HL-60/S4 treated with retinoic acid at 250 ng/mL for 4 days and 3 days (cell line): ENCODE measurements around the gene ZNF580.

Experiments
- in situ Hi-C: fragments of 300-500 bp; cut with MboI; formaldehyde crosslinking; loops from 2 replicates; pipeline ENCODE4 v1.7.0; 2022; ENCODE audit warnings: low sequenced_read_pairs

ZNF580 gene

GRCh38 chr19:55656988-55657747 lies 16.4 kb downstream of the ZNF580 start:
- in situ Hi-C loops, result no loop called here

GRCh38 chr19:55658846-55659459 lies 18.2 kb downstream of the ZNF580 start:
- in situ Hi-C loops, result no loop called here

GRCh38 chr19:55659822-55660221 lies 19.0 kb downstream of the ZNF580 start:
- in situ Hi-C loops, result no loop called here

- in situ Hi-C loops, result no loop called here
Observed at GRCh38 chr19:55660404-55660803, 19.6 kb downstream of the ZNF580 start.

GRCh38 chr19:55660991-55661390 lies 20.2 kb downstream of the ZNF580 start:
- in situ Hi-C loops, result no loop called here

- in situ Hi-C loops, result no loop called here
Observed at GRCh38 chr19:55661826-55662225, 21.0 kb downstream of the ZNF580 start.

GRCh38 chr19:55663846-55664536 lies 23.2 kb downstream of the ZNF580 start:
- in situ Hi-C loops, result no loop called here

GRCh38 chr19:55666343-55667005 lies 25.7 kb downstream of the ZNF580 start:
- in situ Hi-C loops, result no loop called here

GRCh38 chr19:55667006-55667381 lies 26.2 kb downstream of the ZNF580 start:
- in situ Hi-C loops, result no loop called here

- in situ Hi-C loops, result no loop called here
Observed at GRCh38 chr19:55667511-55667910, 26.7 kb downstream of the ZNF580 start.

GRCh38 chr19:55667958-55668357 lies 27.2 kb downstream of the ZNF580 start:
- in situ Hi-C loops, result no loop called here

GRCh38 chr19:55668603-55669348 lies 28.0 kb downstream of the ZNF580 start:
- in situ Hi-C loops, result no loop called here

GRCh38 chr19:55669418-55670279 lies 28.8 kb downstream of the ZNF580 start:
- in situ Hi-C loops, result no loop called here

GRCh38 chr19:55670280-55671053 lies 29.7 kb downstream of the ZNF580 start:
- in situ Hi-C loops, result no loop called here

GRCh38 chr19:55671054-55671378 lies 30.2 kb downstream of the ZNF580 start:
- in situ Hi-C loops, result no loop called here

GRCh38 chr19:55672418-55672817 lies 31.6 kb downstream of the ZNF580 start:
- in situ Hi-C loops, result no loop called here

GRCh38 chr19:55673465-55673864 lies 32.7 kb downstream of the ZNF580 start:
- in situ Hi-C loops, result no loop called here

GRCh38 chr19:55673889-55674288 lies 33.1 kb downstream of the ZNF580 start:
- in situ Hi-C loops, result no loop called here

- in situ Hi-C loops, result no loop called here
Observed at GRCh38 chr19:55674459-55674840, 33.6 kb downstream of the ZNF580 start.
